Erythroblast (primary cell): ENCODE results near the gene PPP2R5B.
A peak's percentile ranks its signal among the peaks of the same experiment; 100 is the strongest.

Source experiments
- DNase-seq, 2 experiments: peaks; one replicate each; lab custom pipeline; 2025; lab: John Stamatoyannopoulos, UW
- GATA1 ChIP-seq: IDR thresholded peaks from 2 replicates; pipeline ENCODE4 v1.6.1; 2011; ENCODE audit warnings: low read depth, mild to moderate bottlenecking, control low read depth, low read length, moderate library complexity
- POLR2A ChIP-seq: IDR thresholded peaks from 2 replicates; pipeline ENCODE4 v1.6.1; 2011; ENCODE audit warnings: mild to moderate bottlenecking, low read length

PPP2R5B gene

GRCh38 chr11:64894070-64894811 is 30.2 kb upstream of the PPP2R5B start:
- TF ChIP-seq POLR2A (no peak), GATA1 (no peak)
- DNase-seq = peak; percentile 88 to 94

GRCh38 chr11:64894812-64895452 is 29.6 kb upstream of the PPP2R5B start:
- no peak for TF ChIP-seq POLR2A
- TF ChIP-seq GATA1 = no peak

GRCh38 chr11:64896448-64897022 is 28.0 kb upstream of the PPP2R5B start:
- no peak for DNase-seq
- TF ChIP-seq GATA1 (no peak), POLR2A (no peak)

More at GRCh38 chr11:64894812-64895452, 29.6 kb upstream of the PPP2R5B start:
- no peak for DNase-seq

GRCh38 chr11:64897381-64898075 is 27.0 kb upstream of the PPP2R5B start:
- no peak for TF ChIP-seq POLR2A
- DNase-seq = no peak

- TF ChIP-seq GATA1 = no peak
- no peak for TF ChIP-seq POLR2A
- no peak for DNase-seq
These were observed 26.4 kb upstream of the PPP2R5B start for GRCh38 chr11:64898076-64898445.

GRCh38 chr11:64898541-64898940 is 25.9 kb upstream of the PPP2R5B start:
- no peak for TF ChIP-seq POLR2A
- DNase-seq = no peak

GRCh38 chr11:64900263-64900678 is 24.2 kb upstream of the PPP2R5B start:
- no peak for DNase-seq

GRCh38 chr11:64900774-64901173 is 23.7 kb upstream of the PPP2R5B start:
- no peak for DNase-seq
- TF ChIP-seq GATA1 = no peak
- TF ChIP-seq POLR2A = no peak

More at GRCh38 chr11:64900263-64900678, 24.2 kb upstream of the PPP2R5B start:
- TF ChIP-seq GATA1 = no peak
- TF ChIP-seq POLR2A = no peak

- DNase-seq = no peak
- TF ChIP-seq POLR2A = no peak
- TF ChIP-seq GATA1 = no peak
These were observed 22.2 kb upstream of the PPP2R5B start for GRCh38 chr11:64902102-64902900.

GRCh38 chr11:64903291-64903833 is 21.1 kb upstream of the PPP2R5B start:
- no peak for DNase-seq
- TF ChIP-seq POLR2A (no peak), GATA1 (no peak)

- no peak for DNase-seq
- no peak for TF ChIP-seq GATA1
- TF ChIP-seq POLR2A = no peak
These were observed 18.8 kb upstream of the PPP2R5B start for GRCh38 chr11:64905516-64906313.

- no peak for DNase-seq
- no peak for TF ChIP-seq GATA1
- no peak for TF ChIP-seq POLR2A
These were observed 18.2 kb upstream of the PPP2R5B start for GRCh38 chr11:64906314-64906635.
